ENCODE measurements around the gene PMPCA. TPM values are rescaled to one million over a fixed set of nuclear protein-coding genes. Genes with fewer than 3 reads are reported as not detected.

PMPCA gene
- total and polyA plus RNA-seq, 2 experiments from 2014 or later = 61.3 to 88.2 TPM

DNA sequence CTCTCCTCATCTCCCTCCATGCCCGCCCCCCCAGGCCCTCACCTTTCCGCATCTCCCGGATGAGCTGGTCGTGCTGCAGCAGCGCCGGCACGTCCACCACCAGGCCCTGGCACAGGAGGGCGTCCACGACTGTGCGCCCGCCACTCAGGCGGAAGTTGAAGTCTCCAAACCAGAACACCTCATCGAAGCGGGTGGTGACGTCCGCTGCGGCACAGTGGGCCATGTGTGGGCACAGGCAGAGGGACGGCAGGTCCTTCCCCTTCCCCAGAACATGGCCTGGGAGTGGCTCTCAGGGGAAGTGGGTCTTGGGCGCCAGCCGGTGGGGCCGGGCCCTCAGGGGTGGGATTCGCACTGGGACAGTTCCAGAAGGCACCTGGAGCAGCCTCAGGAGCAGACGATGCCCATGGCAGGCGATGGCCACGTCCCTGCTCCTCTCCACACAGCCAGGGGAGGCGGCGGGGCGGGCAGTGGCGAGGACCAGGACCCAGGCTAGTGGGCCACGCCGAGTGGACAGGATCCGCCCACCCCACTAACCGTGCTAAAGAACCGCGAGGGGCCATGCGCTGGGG, 21.4 kb downstream of the PMPCA start:
- no peaks in the 10 kb centered on the region for H3K9me2 ChIP-seq (ENCODE audit: insufficient read depth)
- H3K4me3 ChIP-seq = no peak overlapping the region
- H3K4me3 Mint-ChIP-seq = no peak overlapping the region
- H3K4me1 ChIP-seq (ENCODE audit: insufficient read depth) = no peaks in the 10 kb centered on the region
- H3K27ac ChIP-seq (ENCODE audit: low read depth) = no peak overlapping the region
- peaks cover 5% of the 10 kb centered on the region; the same call in 2 of the 3 replicates for H3K36me3 Mint-ChIP-seq (ENCODE audit: low read depth)
- peaks cover 12% of the 10 kb centered on the region for H3K79me2 ChIP-seq (replicated peaks; ENCODE audit: insufficient read depth)
- no peak overlapping the region for H3K27ac Mint-ChIP-seq
- ATAC-seq = no peak
- no peak overlapping the region for H3K4me2 ChIP-seq
- H4K20me1 ChIP-seq (replicated peaks; ENCODE audit: insufficient read depth) = peaks cover 6% of the 10 kb centered on the region; the same call in 1 of the 2 replicates
- H3F3A ChIP-seq (replicated peaks; ENCODE audit: low read depth) = no peaks in the 10 kb centered on the region
- no peak for DNase-seq (ENCODE audit: low spot score)
- H3K27me3 ChIP-seq (ENCODE audit: insufficient read depth) = no peaks in the 10 kb centered on the region
- no peaks in the 10 kb centered on the region for H3K9me3 Mint-ChIP-seq
- peaks cover 4% of the 10 kb centered on the region; the same call in 2 of the 3 replicates for H3K4me1 Mint-ChIP-seq
- no peaks in the 10 kb centered on the region for H3K36me3 ChIP-seq (ENCODE audit: insufficient read depth)
- H3K27me3 Mint-ChIP-seq (ENCODE audit: insufficient read depth, low read depth, poor library complexity) = peaks cover 9% of the 10 kb centered on the region
- H2AFZ ChIP-seq = no peak overlapping the region
- TF ChIP-seq ZNF114 (CRISPR knock-in tag; IDR thresholded peaks at IDR 0.05) (no peak), NANOG (IDR thresholded peaks at IDR 0.05; ENCODE audit: borderline replicate concordance) (no peak), REST (IDR thresholded peaks at IDR 0.05; ENCODE audit: unreplicated experiment) (no peak), ETS1 (IDR thresholded peaks at IDR 0.05) (no peak), STAT1 (IDR thresholded peaks at IDR 0.05; ENCODE audit: unreplicated experiment) (no peak), JUNB (IDR thresholded peaks at IDR 0.05; ENCODE audit: unreplicated experiment) (no peak), EZH2 (IDR thresholded peaks at IDR 0.05; ENCODE audit: low read depth, unreplicated experiment) (no peak)
- TF ChIP-seq, protein P1, sequence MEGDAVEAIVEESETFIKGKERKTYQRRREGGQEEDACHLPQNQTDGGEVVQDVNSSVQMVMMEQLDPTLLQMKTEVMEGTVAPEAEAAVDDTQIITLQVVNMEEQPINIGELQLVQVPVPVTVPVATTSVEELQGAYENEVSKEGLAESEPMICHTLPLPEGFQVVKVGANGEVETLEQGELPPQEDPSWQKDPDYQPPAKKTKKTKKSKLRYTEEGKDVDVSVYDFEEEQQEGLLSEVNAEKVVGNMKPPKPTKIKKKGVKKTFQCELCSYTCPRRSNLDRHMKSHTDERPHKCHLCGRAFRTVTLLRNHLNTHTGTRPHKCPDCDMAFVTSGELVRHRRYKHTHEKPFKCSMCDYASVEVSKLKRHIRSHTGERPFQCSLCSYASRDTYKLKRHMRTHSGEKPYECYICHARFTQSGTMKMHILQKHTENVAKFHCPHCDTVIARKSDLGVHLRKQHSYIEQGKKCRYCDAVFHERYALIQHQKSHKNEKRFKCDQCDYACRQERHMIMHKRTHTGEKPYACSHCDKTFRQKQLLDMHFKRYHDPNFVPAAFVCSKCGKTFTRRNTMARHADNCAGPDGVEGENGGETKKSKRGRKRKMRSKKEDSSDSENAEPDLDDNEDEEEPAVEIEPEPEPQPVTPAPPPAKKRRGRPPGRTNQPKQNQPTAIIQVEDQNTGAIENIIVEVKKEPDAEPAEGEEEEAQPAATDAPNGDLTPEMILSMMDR (conservative IDR thresholded peaks at IDR 0.05; ENCODE audit: low read depth in 2 of 2) = no peak

DNA sequence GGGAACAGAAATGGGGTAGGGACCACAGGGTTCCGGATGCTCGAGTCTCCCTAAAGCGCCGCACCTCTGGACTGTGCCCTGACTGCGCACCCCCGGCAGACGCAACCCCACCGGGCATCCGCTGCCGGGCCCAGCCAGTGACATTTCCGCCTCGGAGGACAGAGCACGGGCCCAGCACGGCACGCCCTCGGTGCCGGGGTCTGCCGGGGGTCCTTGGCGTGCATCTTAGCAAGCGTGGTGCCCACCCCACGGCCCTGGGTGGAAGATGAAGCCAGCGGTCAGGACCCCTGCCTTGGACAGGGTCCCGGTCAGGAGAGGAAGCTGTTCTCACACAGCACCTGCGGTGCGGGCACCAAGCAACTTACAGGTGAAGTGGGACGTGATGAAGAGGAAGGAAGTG, 22.1 kb downstream of the PMPCA start:
- Histone ChIP-seq H3K27me3 (ENCODE audit: insufficient read depth) (no peaks in the 10 kb centered on the region), H3K36me3 (ENCODE audit: insufficient read depth) (no peaks in the 10 kb centered on the region), H2AFZ (no peak overlapping the region), H3K79me2 (replicated peaks; ENCODE audit: insufficient read depth) (peaks cover 19% of the 10 kb centered on the region), H3K9me2 (ENCODE audit: insufficient read depth) (no peaks in the 10 kb centered on the region), H3K27ac (ENCODE audit: low read depth) (no peak overlapping the region), H3K4me1 (ENCODE audit: insufficient read depth) (no peaks in the 10 kb centered on the region), H3K4me3 (no peak overlapping the region), H3F3A (replicated peaks; ENCODE audit: low read depth) (no peaks in the 10 kb centered on the region), H4K20me1 (replicated peaks; ENCODE audit: insufficient read depth) (peaks cover 11% of the 10 kb centered on the region; the same call in 1 of the 2 replicates), H3K4me2 (no peak overlapping the region)
- DNase-seq (ENCODE audit: low spot score) (no peak), ATAC-seq (no peak)
- no peaks in the 10 kb centered on the region for H3K9me3 Mint-ChIP-seq
- H3K4me1 Mint-ChIP-seq = peaks cover 11% of the 10 kb centered on the region
- no peak overlapping the region for H3K4me3 Mint-ChIP-seq
- peaks cover 8% of the 10 kb centered on the region for H3K27me3 Mint-ChIP-seq (ENCODE audit: insufficient read depth, low read depth, poor library complexity)
- no peak overlapping the region for H3K27ac Mint-ChIP-seq
- H3K36me3 Mint-ChIP-seq (ENCODE audit: low read depth) = peaks cover 3% of the 10 kb centered on the region
- TF ChIP-seq REST (IDR thresholded peaks at IDR 0.05; ENCODE audit: unreplicated experiment) = no peak
- no peak for TF ChIP-seq STAT1 (IDR thresholded peaks at IDR 0.05; ENCODE audit: unreplicated experiment)
- no peak for TF ChIP-seq EZH2phosphoT487 (IDR thresholded peaks at IDR 0.05; ENCODE audit: unreplicated experiment)
- TF ChIP-seq POLR2AphosphoS5 (IDR thresholded peaks at IDR 0.05; ENCODE audit: low read depth) = no peak
- TF ChIP-seq NANOG (IDR thresholded peaks at IDR 0.05; ENCODE audit: borderline replicate concordance) = no peak
- TF ChIP-seq ETS1 (IDR thresholded peaks at IDR 0.05) = no peak

All from GM23338 (cell line).